Heart left ventricle (tissue), 13 donors: ENCODE results near the gene RPTN.

Experiments used
- CTCF ChIP-seq, 12 donors: fragments of 200-600 bp; sonication (generic) in 4 of 12; IDR thresholded peaks; one replicate each; pipeline versions ENCODE4 v1.5.0 to v1.8.0; 2018 to 2022; ENCODE audit warnings: antibody characterized with exemption in 12 of 12, mild to moderate bottlenecking in 5 of 12
- POLR2A ChIP-seq, 2 donors: fragments of 450-650 bp; IDR thresholded peaks; one replicate each; pipeline ENCODE4 v1.6.1; 2017; ENCODE audit warnings: antibody characterized with exemption in 2 of 2, mild to moderate bottlenecking in 2 of 2, moderate library complexity in 2 of 2
- donor health status: ischemic (EF 13 %, LVEDD 7.1; RV severe dilation, severe dysfunction).
- donor health status: DM: no; HTN: yes; CAD: no.
- donor health status: DM: no; HTN: no; CAD: no.
- donor health status: ischemic (EF 25% LVEDD 6.9; RV normal size, moderate dysfunction).
- donor health status: ischemic (EF 25% LVEDD 5.7; RV mildly dilated, moderate dysfunction).
- donor health status: ischemic (EF 35%, LVEDD 5.7; RV mildly dilated, moderate dysfunction).
- donor health status: nonischemic (EF 11% LVEDD 7.7; RV severe dilation, severe dysfunction).
- donor health status: DM: yes; HTN: yes; CAD: no.
- donor health status: PGD.
- donor health status: ischemic (EF 29% LVEDD 5.4; RV normal size, mild dysfunction).
- donor health status: nonischemic (EF 23%, LVEDD 6.1; RV moderate dilation, normal function).

GRCh38 chr1:152141971-152142584, 16.9 kb downstream of the RPTN start:
- TF ChIP-seq POLR2A (IDR thresholded peaks at IDR 0.05), result no peak
- TF ChIP-seq CTCF (IDR thresholded peaks at IDR 0.05), result peak; percentile 56 to 77 (median 66)
